GM21737 (cell line): Measurements from ENCODE around the gene IGF1R.

ENCODE experiments used
- ATAC-seq: cut with Tn5 transposase; IDR thresholded peaks from one replicate; pipeline ENCODE4 v1.9.1; 2021; ENCODE audit warnings: mild to moderate bottlenecking, moderate library complexity; ENCODE audit not compliant: unreplicated experiment

IGF1R gene

DNA sequence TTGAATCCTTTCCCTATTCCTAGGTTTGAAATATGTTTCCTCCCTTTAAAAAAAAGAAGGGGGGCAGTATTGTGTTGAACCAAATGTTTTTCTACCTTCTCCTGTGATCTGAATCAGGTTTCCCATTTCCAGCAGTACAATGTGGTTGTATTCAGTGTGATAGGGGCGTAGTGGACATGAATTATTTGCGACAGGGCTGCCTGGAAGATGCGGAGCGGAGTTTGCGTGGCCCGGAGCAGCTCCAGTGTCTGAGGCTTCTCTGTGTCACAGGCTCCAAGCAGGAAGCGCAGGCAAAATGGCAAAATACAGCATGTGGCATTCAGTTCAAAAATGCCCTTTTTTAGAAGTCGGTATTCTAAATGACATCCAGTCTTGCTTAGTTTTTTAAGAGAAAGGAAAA is 204.8 kb downstream of the IGF1R start:
- no peak for ATAC-seq

GRCh38 chr15:98853617-98854420 is 205.5 kb downstream of the IGF1R start:
- ATAC-seq = no peak

GRCh38 chr15:98854496-98854895 is 206.2 kb downstream of the IGF1R start:
- ATAC-seq = no peak

DNA sequence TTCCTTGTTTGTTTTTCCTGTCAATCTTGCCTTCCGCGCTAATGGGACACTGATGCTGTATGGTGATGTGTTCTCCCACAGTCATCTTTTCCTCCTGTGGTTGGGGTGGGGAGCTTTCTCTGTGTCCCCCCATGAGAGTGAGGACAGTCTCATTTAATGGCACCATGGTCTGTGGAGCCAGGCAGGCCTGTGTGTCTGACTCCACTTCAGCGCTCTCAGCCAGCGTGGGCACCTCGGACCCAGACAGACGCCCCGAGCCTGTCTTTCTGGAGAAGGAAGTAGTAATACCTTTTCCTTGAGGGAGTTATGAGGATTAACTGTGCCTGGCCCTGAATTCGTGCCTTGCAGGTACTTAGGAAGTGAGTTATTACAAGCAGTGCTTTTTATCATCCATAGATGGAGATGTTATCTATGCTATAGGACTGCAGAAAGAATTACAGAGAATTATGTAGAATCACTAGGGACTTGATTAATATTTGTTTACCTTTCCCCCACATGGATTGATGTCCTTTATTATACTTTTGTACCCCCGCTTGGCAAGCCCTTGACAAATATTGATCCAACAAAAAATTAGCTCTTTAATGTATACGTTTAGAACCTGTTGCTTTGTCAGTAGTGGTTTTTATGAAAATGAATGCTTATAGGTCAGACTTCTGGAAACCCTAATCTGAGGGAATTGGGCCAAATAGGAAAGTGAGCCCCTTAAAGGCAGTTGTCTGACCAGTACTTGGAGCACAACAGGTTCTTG is 206.9 kb downstream of the IGF1R start:
- ATAC-seq = no peak

DNA sequence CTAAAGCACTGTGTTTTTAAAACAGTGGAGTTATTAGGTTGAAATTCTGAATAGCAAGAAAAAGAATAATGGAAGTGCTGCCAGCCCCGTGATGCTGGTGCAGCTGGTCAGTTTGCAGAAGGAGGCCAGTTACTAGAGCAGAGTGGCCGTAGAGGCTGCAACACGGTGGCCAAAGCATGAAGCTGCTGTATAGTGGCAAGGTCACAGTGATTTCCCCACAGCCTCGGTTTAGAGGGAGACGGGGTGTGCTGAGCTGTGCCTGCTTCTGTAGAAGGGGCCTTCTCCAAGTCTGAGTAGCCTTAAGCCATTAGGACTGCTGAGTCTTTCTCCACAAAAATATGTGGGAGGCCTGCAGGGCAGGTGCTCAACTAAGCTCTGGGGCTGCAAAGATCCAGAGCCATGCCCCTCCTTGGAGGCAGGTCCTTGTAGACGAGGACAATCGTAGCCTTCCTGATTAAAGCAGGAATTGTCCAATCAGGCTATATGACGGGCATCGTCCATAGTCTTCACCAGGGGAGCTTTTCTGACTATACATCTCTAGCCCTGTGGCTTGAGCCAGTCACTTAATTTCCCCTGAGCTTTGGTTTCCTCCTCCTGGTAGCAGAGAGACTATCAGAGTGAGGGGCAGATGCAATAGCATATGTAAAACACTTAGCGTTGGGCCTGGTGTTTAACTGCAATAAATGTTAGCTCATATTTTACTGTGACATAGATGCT is 207.6 kb downstream of the IGF1R start:
- no peak for ATAC-seq

GRCh38 chr15:98856532-98856907 is 208.2 kb downstream of the IGF1R start:
- no peak for ATAC-seq

DNA sequence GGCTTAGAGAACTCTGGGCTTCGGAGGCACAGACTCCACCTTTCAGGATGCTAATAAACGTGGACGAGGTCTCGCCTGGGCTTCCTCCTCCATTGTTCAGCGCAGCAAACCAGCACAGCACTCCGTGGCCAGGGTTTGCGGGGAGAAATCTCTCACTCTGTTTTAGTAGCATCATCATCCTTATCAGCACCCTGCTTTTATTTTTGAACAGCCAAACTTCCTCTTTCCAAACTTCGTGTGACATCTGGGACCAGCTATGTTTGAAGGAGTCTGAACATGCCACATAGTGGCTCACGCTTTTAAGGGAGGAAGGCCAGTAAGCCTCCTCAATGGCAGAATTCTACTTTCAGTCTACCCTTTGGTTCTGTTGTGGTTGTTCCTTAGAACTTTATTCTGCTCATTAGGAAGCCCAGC is 210.3 kb downstream of the IGF1R start:
- no peak for ATAC-seq

DNA sequence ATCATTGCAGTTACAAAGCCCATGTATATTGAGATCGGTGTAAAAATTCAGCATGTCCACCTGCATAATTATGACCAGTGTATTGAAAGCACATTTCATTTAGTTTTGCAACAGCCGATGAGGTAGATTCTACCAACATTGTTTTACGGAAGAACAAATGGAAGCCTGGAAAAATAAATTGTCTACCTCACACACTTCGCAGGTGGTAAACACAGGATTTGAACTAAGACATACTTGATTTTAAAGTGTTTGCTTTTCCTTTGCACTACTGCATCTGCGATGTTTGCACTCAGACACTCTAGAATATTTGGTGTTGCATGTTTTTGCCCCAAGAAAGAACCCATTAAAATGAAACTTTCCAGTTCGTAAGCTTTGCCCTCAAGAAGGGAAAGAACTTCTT is 210.8 kb downstream of the IGF1R start:
- no peak for ATAC-seq

DNA sequence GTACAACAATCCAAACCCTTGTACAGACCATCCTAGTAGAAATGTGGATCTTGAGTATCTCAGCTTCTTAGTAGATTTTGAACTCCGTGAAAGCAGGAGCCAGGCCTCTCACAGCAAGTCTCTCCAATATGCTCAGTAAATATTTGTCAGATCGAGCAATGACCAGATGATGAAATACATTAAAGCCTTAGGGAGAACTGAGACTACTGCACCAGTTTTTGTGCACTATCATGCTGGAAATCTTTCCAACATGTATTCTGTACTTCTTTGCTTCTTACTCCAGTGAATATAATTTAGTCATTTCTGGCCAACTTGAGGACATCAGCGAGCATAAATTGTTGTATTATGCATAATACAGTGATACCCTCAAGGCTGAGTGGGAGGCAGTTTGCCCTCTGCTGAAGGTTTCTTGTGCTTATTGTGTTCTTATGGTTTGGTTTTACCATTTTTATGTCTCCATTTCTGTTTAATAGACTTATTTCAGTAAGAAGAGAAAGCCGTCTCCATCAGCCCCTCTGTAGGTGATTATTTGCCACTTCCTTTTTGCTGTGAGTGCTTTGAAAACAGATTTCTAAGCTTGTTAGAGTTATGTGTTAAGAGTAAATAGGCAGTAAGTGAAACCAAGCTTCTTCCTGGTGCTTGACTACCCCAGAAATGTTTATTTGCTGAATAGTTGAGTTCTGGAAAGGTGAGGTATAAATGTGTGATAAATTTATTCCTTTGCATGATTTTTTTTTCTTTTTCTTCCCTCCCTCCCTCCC is 212.1 kb downstream of the IGF1R start:
- ATAC-seq = no peak

DNA sequence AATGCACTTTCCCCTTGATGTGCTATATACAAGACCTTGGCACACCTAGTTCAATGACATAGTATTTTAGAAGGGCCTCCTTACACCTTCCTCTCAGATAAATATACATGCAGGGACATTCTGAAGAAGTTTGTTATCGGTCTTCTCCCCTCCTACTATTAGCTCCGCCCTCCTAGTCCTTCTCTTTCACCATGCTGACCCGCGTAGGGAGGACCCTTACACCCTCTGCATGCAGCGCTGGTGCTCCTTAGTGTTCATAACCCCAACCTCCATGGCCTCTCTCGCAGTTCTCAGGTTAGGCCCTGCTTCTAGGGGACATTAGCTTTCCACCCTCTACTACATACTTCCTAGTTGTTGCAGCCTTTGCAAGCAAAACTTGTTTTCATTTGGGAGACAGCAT is 212.8 kb downstream of the IGF1R start:
- no peak for ATAC-seq

- no peak for ATAC-seq
These were observed 215.6 kb downstream of the IGF1R start for GRCh38 chr15:98863983-98864382.

- ATAC-seq = peak; percentile 87
These were observed 217.3 kb downstream of the IGF1R start for GRCh38 chr15:98865397-98866339.

- no peak for ATAC-seq
These were observed 218.2 kb downstream of the IGF1R start for GRCh38 chr15:98866511-98866910.

GRCh38 chr15:98868564-98868963 is 220.2 kb downstream of the IGF1R start:
- no peak for ATAC-seq

DNA sequence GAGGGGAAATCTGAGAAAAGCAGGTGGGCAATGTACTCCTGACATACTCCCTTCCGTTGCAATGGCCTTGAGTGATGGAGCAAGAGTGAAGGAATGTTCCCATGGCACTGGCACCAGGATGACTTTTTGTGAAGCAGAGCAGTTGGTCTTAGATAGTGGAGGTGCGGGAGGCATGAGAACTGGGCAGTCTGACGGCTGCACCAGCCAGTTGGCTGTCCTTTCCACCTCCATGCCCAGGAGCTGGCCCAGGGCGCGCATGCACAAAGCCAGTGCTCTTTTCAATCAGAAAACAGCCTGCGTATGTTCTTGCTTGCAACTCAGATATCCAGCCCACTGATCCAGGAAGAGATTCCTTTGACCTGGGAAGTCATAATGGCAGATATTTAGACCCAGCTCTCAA is 222.4 kb downstream of the IGF1R start:
- no peak for ATAC-seq

DNA sequence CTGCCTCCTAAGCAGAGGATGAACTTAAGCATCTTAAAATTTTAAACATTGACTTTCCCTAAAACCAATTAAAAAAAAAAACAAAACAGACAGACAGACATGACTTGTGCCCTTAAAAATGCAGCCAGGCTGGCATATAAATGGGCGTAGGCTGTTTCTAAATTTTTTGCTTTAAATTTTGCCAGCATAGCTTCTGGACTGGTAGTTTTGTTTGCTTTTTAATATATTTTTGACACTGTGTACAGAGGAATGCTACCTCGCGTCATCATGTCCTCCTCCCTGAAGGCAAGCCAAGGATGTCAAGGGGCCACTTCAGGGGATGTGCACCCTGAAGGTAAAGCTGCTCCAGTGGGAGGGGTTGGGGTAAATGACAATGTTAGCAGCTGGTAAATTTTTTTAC is 224.4 kb downstream of the IGF1R start:
- ATAC-seq = no peak

DNA sequence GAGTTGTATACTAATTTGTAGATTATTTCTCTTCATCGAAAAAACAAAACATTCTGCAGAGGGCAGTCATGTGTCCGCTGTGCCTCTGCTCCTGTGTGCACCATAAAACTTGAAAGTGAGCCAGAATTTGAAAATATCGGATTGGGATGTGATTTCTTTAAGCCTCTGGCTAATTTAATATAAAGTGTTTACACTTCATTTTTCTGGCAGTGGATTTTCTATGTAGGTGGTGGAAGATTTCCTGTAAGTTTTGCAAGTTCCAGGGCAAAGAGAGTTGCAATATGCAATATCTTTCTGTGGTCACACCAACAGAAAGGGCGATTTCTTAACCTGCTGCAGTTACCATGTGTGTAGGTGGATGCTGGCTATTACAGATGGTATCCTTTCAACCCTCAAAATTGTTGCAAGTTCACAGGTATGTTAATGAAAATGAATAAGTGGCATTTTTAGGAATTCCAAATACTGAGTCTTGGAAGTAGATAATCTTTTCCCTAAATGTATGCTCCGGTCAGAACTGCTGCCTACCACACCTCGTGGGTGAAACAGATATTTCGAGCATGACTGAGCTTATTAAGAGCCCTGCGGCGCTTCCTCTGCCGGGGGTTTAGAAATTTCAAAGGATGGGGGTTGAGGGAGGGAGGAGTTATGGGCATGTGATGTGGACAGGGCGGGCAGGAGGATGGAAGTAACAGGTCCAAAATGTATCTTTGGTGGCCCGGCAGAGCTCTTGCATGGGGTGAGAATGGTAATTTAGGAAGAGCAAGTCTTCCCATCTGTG is 225.3 kb downstream of the IGF1R start:
- ATAC-seq = peak; percentile 52

GRCh38 chr15:98874370-98874769 is 226.0 kb downstream of the IGF1R start:
- ATAC-seq = no peak

DNA sequence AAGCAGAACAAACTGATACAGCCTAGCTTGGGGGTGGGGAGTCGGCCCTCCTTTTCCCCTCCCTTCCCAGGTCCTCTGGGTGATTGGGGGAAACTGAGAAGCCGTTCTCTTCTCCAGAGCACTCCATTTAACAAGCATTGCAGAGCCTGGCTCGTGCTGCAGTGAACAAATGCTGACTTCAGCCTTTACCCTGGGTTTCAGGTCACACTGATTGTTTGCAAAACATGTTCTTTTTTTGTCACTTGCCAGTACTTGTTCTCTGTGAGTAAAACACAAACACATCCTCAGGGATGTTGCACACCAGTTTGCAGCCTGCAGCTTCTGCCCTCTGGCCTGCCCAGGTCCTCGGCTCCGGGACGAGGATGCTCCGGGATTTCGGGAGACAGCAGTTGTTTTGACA is 226.4 kb downstream of the IGF1R start:
- no peak for ATAC-seq
